ENCODE data around the gene DDIT4.

- TF ChIP-seq CTCF (IDR thresholded peaks at IDR 0.05) (no peak), POLR2A (IDR thresholded peaks at IDR 0.05) (no peak), POLR2AphosphoS5 (IDR thresholded peaks at IDR 0.05) (peak; percentile 69)
Measured at GRCh38 chr10:72250666-72251065, 23.1 kb upstream of the DDIT4 start.
